ENCODE results near the gene ATP10A. TPM values are rescaled to one million over a fixed set of nuclear protein-coding genes. Genes with fewer than 3 reads are reported as not detected.

ATP10A gene
- total RNA-seq, 1 donor, result 1.3 TPM

- DNase-seq (ENCODE audit: low read depth), result no peak
- no peak overlapping the region for H3K4me3 ChIP-seq (ENCODE audit: low read depth, low read length)
- TF ChIP-seq CTCF (IDR thresholded peaks at IDR 0.05; ENCODE audit: insufficient read depth, low read depth, low read length), result no peak
Measured at GRCh38 chr15:25869701-25870100, 6.6 kb upstream of the ATP10A start.

GRCh38 chr15:25866874-25867273 lies 3.7 kb upstream of the ATP10A start:
- H3K4me3 ChIP-seq (ENCODE audit: low read depth, low read length), result no peak overlapping the region
- no peak for DNase-seq (ENCODE audit: low read depth)
- no peak for TF ChIP-seq CTCF (IDR thresholded peaks at IDR 0.05; ENCODE audit: insufficient read depth, low read depth, low read length)

- H3K4me3 ChIP-seq (ENCODE audit: low read depth, low read length), result no peak overlapping the region
- no peak for TF ChIP-seq CTCF (IDR thresholded peaks at IDR 0.05; ENCODE audit: insufficient read depth, low read depth, low read length)
- DNase-seq (ENCODE audit: low read depth), result no peak
Measured at GRCh38 chr15:25866251-25866650, 3.1 kb upstream of the ATP10A start.

GRCh38 chr15:25864966-25865365 lies 1.8 kb upstream of the ATP10A start:
- TF ChIP-seq CTCF (IDR thresholded peaks at IDR 0.05; ENCODE audit: insufficient read depth, low read depth, low read length), result no peak
- DNase-seq (ENCODE audit: low read depth), result no peak
- H3K4me3 ChIP-seq (ENCODE audit: low read depth, low read length), result no peak overlapping the region

GRCh38 chr15:25863968-25864580 lies 947 bp upstream of the ATP10A start:
- DNase-seq (ENCODE audit: low read depth), result no peak
- no peak for TF ChIP-seq CTCF (IDR thresholded peaks at IDR 0.05; ENCODE audit: insufficient read depth, low read depth, low read length)
- H3K4me3 ChIP-seq (ENCODE audit: low read depth, low read length), result no peak overlapping the region

GRCh38 chr15:25862472-25863110 lies 536 bp downstream of the ATP10A start:
- no peak overlapping the region for H3K4me3 ChIP-seq (ENCODE audit: low read depth, low read length)
- DNase-seq (ENCODE audit: low read depth), result no peak
- TF ChIP-seq CTCF (IDR thresholded peaks at IDR 0.05; ENCODE audit: insufficient read depth, low read depth, low read length), result no peak

GRCh38 chr15:25862071-25862471 lies 1.1 kb downstream of the ATP10A start:
- no peak for DNase-seq (ENCODE audit: low read depth)
- TF ChIP-seq CTCF (IDR thresholded peaks at IDR 0.05; ENCODE audit: insufficient read depth, low read depth, low read length), result no peak
- H3K4me3 ChIP-seq (ENCODE audit: low read depth, low read length), result no peak overlapping the region

All from fibroblast of villous mesenchyme (primary cell).